HepG2 (cell line): ENCODE results near the gene TBX10. TPM values are rescaled to one million over a fixed set of nuclear protein-coding genes. Genes with fewer than 3 reads are reported as not detected.
A peak's percentile ranks its signal among the peaks of the same experiment; 100 is the strongest.

Experiments
- CAMTA2 ChIP-seq: sonication (generic); formaldehyde crosslinking; IDR thresholded peaks from 2 replicates; pipeline ENCODE4 v1.4.0; 2020; ENCODE audit warnings: mild to moderate bottlenecking, missing genetic modification reagents, borderline replicate concordance
- CREB1 ChIP-seq, 2 experiments: fragments of 450-650 bp in 1 of 2; IDR thresholded peaks; 2 replicates each; pipeline ENCODE4 v1.6.1; 2016 to 2017; ENCODE audit warnings: control low read depth in 1 of 2, mild to moderate bottlenecking in 1 of 2, missing compliant biosample characterization in 1 of 2, missing genetic modification characterization in 1 of 2
- EP300 ChIP-seq, 3 experiments: sonication (generic) in 1 of 3; formaldehyde crosslinking in 1 of 3; IDR thresholded peaks; 2 replicates each; pipeline versions ENCODE4 v1.5.1 to v1.6.1; 2011 to 2020; ENCODE audit warnings: low read depth in 2 of 3, low read length in 2 of 3, borderline replicate concordance in 1 of 3, improper control_type of control experiment in 1 of 3, mild to moderate bottlenecking in 1 of 3, missing genetic modification reagents in 1 of 3, moderate library complexity in 1 of 3
- HNF4A ChIP-seq: sonication (generic); formaldehyde crosslinking; IDR thresholded peaks from 2 replicates; pipeline ENCODE4 v1.4.0; 2020; ENCODE audit warnings: missing genetic modification reagents
- NFKBIZ ChIP-seq: IDR thresholded peaks from 2 replicates; pipeline ENCODE4 v1.6.1; 2018; ENCODE audit warnings: missing genetic modification reagents, missing compliant biosample characterization
- PAF1 ChIP-seq: IDR thresholded peaks from 2 replicates; pipeline ENCODE4 v1.6.1; 2016; ENCODE audit warnings: missing genetic modification reagents, missing compliant biosample characterization
- ZNF335 ChIP-seq: sonication (generic); formaldehyde crosslinking; IDR thresholded peaks from 2 replicates; pipeline ENCODE4 v1.4.0; 2020; ENCODE audit warnings: missing genetic modification reagents
- ZNF572 ChIP-seq: sonication (generic); formaldehyde crosslinking; IDR thresholded peaks from 2 replicates; pipeline ENCODE4 v1.5.1; 2020; ENCODE audit warnings: mild to moderate bottlenecking, missing genetic modification reagents
- polyA plus RNA-seq, 8 experiments: library from polyadenylated mRNA; depleted of rRNA in 3 of 8; stranded (reverse) in 7 of 8; unstranded in 1 of 8; fragments of >200 nt; fragmentation: Illumina TruSeq in 4 of 8; extraction: Trizol in 4 of 8; gene quantifications; 2 replicates each; pipeline versions ENCODE4 v1.2.1 to v1.2.3, GENCODE V29; 2011 to 2016; ENCODE audit warnings: low read depth in 4 of 8, missing spikeins in 1 of 8, mixed read lengths in 1 of 8; ENCODE audit not compliant: insufficient read depth in 1 of 8
- total RNA-seq, 5 experiments: library from RNA; depleted of rRNA; stranded (reverse); fragments of >200 nt; fragmentation: Illumina TruSeq; extraction: Trizol; gene quantifications; 2 replicates each; pipeline ENCODE4 v1.2.3, GENCODE V29; 2016; ENCODE audit warnings: low read depth in 1 of 5
- TF ChIP-seq, protein P1 (sequence below): IDR thresholded peaks from 2 replicates; pipeline ENCODE4 v1.6.1; 2012; ENCODE audit warnings: low read length, improper control_type of control experiment
- TF ChIP-seq, protein P2 (sequence below): IDR thresholded peaks from 2 replicates; pipeline ENCODE4 v1.4.0; 2020; ENCODE audit warnings: mild to moderate bottlenecking, missing genetic modification reagents
- TF ChIP-seq, protein P3 (sequence below): sonication (generic); formaldehyde crosslinking; IDR thresholded peaks from 2 replicates; pipeline ENCODE4 v1.4.0; 2020; ENCODE audit warnings: missing genetic modification reagents, borderline replicate concordance
- TF ChIP-seq, protein P4 (sequence below): sonication (generic); formaldehyde crosslinking; IDR thresholded peaks from 2 replicates; pipeline ENCODE4 v1.5.0; 2020; ENCODE audit warnings: missing genetic modification reagents, mild to moderate bottlenecking, borderline replicate concordance
- TF ChIP-seq, protein P5 (sequence below): sonication (generic); formaldehyde crosslinking; IDR thresholded peaks from 2 replicates; pipeline ENCODE4 v1.8.1; 2023; ENCODE audit warnings: mild to moderate bottlenecking, moderate library complexity, missing genetic modification reagents

The TBX10 gene
- total and polyA plus RNA-seq, 2 of the 13 experiments (the other 11 are each of a cell fraction or from before 2014, with no cell fraction given): 0.27 to 1.7 TPM

DNA sequence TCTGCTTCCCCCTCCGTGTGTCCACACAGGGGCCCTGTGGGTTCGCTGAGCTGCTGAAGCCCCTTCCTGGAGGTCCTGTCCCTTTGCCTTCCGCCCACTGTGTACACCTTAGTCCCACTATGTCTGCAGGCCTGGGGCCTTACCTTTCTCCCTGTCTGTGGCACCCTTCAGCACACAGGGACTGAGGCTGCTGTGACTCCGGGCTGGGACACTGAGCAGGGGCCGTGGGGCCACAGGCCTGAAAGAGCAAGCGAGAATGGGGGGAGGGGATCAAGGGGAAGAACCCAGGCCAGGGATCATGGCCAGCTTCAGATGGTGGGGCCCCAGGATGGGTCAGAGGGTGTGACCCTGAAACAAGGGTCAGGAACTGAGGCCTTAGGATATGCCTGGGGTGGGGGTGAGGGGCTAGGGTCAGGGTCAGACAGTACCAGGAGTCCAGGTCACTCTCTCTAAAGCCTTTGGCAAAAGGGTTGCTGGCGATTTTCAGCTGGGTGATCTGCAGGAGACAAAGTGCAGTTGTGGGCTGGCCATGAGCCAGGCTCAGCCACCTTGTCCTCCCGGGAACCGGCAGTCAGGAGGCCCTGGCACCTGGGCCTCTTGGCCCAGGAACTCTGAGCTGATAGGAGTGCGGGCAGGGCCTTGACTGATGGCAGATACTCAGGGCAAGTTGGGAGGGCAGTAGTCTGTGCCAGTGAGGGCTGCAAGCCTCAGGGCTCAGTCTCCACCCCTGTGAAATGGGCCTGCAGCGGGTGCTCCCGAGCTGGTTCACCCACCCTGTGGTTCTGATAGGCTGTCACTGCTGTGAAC is 7.2 kb downstream of the TBX10 start (continued):
- TF ChIP-seq, protein P1, sequence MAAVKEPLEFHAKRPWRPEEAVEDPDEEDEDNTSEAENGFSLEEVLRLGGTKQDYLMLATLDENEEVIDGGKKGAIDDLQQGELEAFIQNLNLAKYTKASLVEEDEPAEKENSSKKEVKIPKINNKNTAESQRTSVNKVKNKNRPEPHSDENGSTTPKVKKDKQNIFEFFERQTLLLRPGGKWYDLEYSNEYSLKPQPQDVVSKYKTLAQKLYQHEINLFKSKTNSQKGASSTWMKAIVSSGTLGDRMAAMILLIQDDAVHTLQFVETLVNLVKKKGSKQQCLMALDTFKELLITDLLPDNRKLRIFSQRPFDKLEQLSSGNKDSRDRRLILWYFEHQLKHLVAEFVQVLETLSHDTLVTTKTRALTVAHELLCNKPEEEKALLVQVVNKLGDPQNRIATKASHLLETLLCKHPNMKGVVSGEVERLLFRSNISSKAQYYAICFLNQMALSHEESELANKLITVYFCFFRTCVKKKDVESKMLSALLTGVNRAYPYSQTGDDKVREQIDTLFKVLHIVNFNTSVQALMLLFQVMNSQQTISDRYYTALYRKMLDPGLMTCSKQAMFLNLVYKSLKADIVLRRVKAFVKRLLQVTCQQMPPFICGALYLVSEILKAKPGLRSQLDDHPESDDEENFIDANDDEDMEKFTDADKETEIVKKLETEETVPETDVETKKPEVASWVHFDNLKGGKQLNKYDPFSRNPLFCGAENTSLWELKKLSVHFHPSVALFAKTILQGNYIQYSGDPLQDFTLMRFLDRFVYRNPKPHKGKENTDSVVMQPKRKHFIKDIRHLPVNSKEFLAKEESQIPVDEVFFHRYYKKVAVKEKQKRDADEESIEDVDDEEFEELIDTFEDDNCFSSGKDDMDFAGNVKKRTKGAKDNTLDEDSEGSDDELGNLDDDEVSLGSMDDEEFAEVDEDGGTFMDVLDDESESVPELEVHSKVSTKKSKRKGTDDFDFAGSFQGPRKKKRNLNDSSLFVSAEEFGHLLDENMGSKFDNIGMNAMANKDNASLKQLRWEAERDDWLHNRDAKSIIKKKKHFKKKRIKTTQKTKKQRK: no peak
- TF ChIP-seq, protein P2, sequence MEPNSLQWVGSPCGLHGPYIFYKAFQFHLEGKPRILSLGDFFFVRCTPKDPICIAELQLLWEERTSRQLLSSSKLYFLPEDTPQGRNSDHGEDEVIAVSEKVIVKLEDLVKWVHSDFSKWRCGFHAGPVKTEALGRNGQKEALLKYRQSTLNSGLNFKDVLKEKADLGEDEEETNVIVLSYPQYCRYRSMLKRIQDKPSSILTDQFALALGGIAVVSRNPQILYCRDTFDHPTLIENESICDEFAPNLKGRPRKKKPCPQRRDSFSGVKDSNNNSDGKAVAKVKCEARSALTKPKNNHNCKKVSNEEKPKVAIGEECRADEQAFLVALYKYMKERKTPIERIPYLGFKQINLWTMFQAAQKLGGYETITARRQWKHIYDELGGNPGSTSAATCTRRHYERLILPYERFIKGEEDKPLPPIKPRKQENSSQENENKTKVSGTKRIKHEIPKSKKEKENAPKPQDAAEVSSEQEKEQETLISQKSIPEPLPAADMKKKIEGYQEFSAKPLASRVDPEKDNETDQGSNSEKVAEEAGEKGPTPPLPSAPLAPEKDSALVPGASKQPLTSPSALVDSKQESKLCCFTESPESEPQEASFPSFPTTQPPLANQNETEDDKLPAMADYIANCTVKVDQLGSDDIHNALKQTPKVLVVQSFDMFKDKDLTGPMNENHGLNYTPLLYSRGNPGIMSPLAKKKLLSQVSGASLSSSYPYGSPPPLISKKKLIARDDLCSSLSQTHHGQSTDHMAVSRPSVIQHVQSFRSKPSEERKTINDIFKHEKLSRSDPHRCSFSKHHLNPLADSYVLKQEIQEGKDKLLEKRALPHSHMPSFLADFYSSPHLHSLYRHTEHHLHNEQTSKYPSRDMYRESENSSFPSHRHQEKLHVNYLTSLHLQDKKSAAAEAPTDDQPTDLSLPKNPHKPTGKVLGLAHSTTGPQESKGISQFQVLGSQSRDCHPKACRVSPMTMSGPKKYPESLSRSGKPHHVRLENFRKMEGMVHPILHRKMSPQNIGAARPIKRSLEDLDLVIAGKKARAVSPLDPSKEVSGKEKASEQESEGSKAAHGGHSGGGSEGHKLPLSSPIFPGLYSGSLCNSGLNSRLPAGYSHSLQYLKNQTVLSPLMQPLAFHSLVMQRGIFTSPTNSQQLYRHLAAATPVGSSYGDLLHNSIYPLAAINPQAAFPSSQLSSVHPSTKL (CRISPR knock-in tag): peak; percentile 49; the same call in 1 of the 2 replicates
- peak in 1 of 2 experiments; percentile 65; a peak in 1 of 4 replicates for TF ChIP-seq EP300 (IDR thresholded peaks at IDR 0.05; ENCODE audit: low read depth in 2 of 2, low read length in 2 of 2)
- no peak for TF ChIP-seq EP300 (CRISPR knock-in tag; IDR thresholded peaks at IDR 0.05; ENCODE audit: borderline replicate concordance)
- no peak for TF ChIP-seq CREB1 (IDR thresholded peaks at IDR 0.05)
- no peak for TF ChIP-seq CREB1 (CRISPR knock-in tag; IDR thresholded peaks at IDR 0.05)
- TF ChIP-seq ZNF335 (CRISPR knock-in tag): no peak
- peak; percentile 92 for TF ChIP-seq HNF4A (CRISPR knock-in tag)
- TF ChIP-seq, protein P3, sequence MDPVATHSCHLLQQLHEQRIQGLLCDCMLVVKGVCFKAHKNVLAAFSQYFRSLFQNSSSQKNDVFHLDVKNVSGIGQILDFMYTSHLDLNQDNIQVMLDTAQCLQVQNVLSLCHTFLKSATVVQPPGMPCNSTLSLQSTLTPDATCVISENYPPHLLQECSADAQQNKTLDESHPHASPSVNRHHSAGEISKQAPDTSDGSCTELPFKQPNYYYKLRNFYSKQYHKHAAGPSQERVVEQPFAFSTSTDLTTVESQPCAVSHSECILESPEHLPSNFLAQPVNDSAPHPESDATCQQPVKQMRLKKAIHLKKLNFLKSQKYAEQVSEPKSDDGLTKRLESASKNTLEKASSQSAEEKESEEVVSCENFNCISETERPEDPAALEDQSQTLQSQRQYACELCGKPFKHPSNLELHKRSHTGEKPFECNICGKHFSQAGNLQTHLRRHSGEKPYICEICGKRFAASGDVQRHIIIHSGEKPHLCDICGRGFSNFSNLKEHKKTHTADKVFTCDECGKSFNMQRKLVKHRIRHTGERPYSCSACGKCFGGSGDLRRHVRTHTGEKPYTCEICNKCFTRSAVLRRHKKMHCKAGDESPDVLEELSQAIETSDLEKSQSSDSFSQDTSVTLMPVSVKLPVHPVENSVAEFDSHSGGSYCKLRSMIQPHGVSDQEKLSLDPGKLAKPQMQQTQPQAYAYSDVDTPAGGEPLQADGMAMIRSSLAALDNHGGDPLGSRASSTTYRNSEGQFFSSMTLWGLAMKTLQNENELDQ (CRISPR knock-in tag): 0 out of 2 replicates have a peak, but pooled peaks have one; percentile 33
- no peak for TF ChIP-seq CAMTA2
- no peak for TF ChIP-seq PAF1
- TF ChIP-seq ZNF572: no peak
- TF ChIP-seq, protein P4, sequence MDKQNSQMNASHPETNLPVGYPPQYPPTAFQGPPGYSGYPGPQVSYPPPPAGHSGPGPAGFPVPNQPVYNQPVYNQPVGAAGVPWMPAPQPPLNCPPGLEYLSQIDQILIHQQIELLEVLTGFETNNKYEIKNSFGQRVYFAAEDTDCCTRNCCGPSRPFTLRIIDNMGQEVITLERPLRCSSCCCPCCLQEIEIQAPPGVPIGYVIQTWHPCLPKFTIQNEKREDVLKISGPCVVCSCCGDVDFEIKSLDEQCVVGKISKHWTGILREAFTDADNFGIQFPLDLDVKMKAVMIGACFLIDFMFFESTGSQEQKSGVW (CRISPR knock-in tag): no peak
- TF ChIP-seq, protein P5, sequence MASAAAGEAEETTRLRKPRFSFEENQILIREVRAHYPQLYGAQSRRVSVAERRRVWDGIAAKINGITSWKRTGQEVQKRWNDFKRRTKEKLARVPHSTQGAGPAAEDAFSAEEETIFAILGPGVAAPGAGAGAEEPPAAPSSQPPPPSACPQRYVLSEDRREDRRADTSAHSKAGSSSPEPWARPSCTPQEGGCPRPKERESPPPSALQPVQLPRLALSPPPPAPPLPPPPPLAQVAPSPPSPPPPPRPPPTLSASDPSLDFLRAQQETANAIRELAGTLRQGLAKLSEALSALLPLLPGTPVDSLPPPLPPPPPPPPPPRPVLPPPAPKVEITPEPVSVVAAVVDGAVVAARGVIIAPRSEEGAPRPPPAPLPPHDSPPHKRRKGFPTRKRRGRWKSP: no peak
- TF ChIP-seq NFKBIZ: no peak
